Measurements from ENCODE around the gene SLC9A5. TPM values are rescaled to one million over a fixed set of nuclear protein-coding genes. Genes with fewer than 3 reads are reported as not detected.
A peak's percentile ranks its signal among the peaks of the same experiment; 100 is the strongest.

The SLC9A5 gene
- total RNA-seq, 3 donors from 2014 or later: 1.7 to 2.6 (median 1.9) TPM

DNA sequence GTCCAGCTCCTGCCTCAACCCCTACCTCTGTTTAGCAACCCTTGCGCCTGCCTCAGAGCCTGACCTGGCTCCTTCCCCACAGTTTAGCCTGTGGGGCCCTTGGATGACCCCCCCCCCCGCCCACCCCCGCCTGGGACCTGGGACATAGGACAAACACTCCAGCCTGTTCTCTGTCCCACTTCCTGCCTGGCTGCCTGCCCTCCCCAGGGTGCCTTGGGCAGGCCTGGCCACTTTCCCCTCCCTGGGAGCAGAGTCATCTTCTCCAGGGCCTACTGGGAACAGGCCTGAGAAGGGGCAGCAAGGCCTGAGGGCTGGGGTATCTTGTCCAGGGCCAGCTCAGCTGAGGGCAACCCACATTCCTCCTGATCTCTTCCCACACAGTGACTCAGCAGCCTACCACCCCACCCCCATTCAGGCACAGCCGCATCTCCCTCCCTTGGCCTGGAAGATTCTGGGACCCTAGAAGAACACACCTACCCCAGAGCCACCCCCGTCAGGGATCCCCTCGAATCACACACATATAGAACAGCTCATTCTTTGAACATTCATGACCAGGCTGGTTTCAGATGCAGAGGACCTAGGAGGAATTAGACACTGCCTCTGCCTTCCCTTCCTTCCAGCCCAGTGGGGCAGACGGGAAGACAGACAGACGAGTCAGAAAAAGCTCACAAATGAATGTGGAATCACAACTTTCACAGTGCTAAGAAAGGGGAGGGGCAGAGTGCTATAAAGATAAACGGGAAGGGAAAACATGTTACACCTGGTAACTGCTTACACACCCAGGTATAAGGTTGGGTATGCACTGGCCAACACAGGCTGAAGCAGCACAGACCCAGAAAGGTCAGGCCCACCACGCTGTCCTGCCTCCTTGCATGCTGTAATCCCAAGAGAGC, 7.5 kb upstream of the SLC9A5 start:
- no peak overlapping the region for H3K4me3 ChIP-seq
- intact Hi-C loops (cut with DNase I, micrococcal nuclease): no loop called here
- no peak for TF ChIP-seq CTCF (IDR thresholded peaks at IDR 0.05)
- ATAC-seq (peak; percentile 65), DNase-seq (peak; percentile 79 to 85 (median 85))
- H3K9me3 ChIP-seq: no peaks in the 10 kb centered on the region
- H3K36me3 ChIP-seq (ENCODE audit: low read depth): peaks cover 8% of the 10 kb centered on the region
- H3K4me1 ChIP-seq (ENCODE audit: low read depth): peaks cover 54% of the 10 kb centered on the region

- Histone ChIP-seq H3K4me1 (ENCODE audit: low read depth) (peaks cover 54% of the 10 kb centered on the region), H3K4me3 (no peak overlapping the region), H3K9me3 (no peaks in the 10 kb centered on the region), H3K36me3 (ENCODE audit: low read depth) (peaks cover 4% of the 10 kb centered on the region)
- peak in 2 of 3 donors; percentile 47 to 53 for DNase-seq
- ATAC-seq: no peak
- TF ChIP-seq CTCF (IDR thresholded peaks at IDR 0.05): no peak
- intact Hi-C loops (cut with DNase I, micrococcal nuclease): no loop called here
Observed at GRCh38 chr16:67242138-67242730, 6.5 kb upstream of the SLC9A5 start.

GRCh38 chr16:67243481-67243880, 5.3 kb upstream of the SLC9A5 start:
- ATAC-seq: no peak
- no peak overlapping the region for H3K4me3 ChIP-seq
- no peaks in the 10 kb centered on the region for H3K36me3 ChIP-seq (ENCODE audit: low read depth)
- no peak for TF ChIP-seq CTCF (IDR thresholded peaks at IDR 0.05)
- peak in 2 of 3 donors; percentile 44 to 53 for DNase-seq
- peaks cover 63% of the 10 kb centered on the region for H3K4me1 ChIP-seq (ENCODE audit: low read depth)
- no peaks in the 10 kb centered on the region for H3K9me3 ChIP-seq
- intact Hi-C loops (cut with DNase I, micrococcal nuclease): no loop called here

GRCh38 chr16:67244387-67245185, 4.2 kb upstream of the SLC9A5 start:
- Histone ChIP-seq H3K4me3 (no peak overlapping the region), H3K4me1 (ENCODE audit: low read depth) (peaks cover 71% of the 10 kb centered on the region), H3K9me3 (no peaks in the 10 kb centered on the region), H3K36me3 (ENCODE audit: low read depth) (no peaks in the 10 kb centered on the region)
- TF ChIP-seq CTCF (IDR thresholded peaks at IDR 0.05): no peak
- intact Hi-C loops (cut with DNase I, micrococcal nuclease): loop anchor here in 1 of 2 donors (5.0 kb wide), 1 partner anchor 233 kb away; no protein-coding TSS in a partner anchor
- ATAC-seq: peak; percentile 22
- DNase-seq: peak; percentile 65 to 89 (median 67)

DNA sequence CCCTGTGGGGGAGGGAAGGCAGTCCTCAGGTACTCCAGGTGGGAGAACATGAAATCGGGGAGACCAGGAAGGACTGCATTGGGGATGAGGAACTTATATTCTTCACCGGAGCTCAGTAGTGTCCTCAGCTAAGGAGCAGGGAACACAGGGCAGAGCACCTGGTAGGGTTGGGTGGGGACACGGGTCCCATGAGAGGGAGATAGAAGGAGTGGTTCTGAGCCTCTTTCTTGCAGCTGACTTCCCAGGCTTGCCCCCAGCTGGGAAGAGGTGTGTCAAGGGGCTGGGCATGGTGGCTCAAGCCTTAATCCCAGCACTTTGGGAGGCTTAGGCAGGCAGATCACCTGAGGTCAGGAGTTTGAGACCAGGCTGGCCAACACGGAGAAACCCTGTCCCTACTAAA, 3.6 kb upstream of the SLC9A5 start:
- ATAC-seq (no peak), DNase-seq (peak in 2 of 3 donors; percentile 27 to 42)
- Histone ChIP-seq H3K4me1 (ENCODE audit: low read depth) (peaks cover 70% of the 10 kb centered on the region), H3K9me3 (no peaks in the 10 kb centered on the region), H3K4me3 (no peak overlapping the region), H3K36me3 (ENCODE audit: low read depth) (no peaks in the 10 kb centered on the region)
- intact Hi-C loops (cut with DNase I, micrococcal nuclease): loop anchor here in 1 of 2 donors (5.0 kb wide), 1 partner anchor 232 kb away; no protein-coding TSS in a partner anchor
- TF ChIP-seq CTCF (IDR thresholded peaks at IDR 0.05): no peak

Data from mucosa of descending colon (tissue), 3 donors.